ENCODE measurements around the gene C16orf78. TPM values are rescaled to one million over a fixed set of nuclear protein-coding genes. Genes with fewer than 3 reads are reported as not detected.

C16orf78 gene
- total RNA-seq, 1 experiment from 2014 or later: not detected

DNA sequence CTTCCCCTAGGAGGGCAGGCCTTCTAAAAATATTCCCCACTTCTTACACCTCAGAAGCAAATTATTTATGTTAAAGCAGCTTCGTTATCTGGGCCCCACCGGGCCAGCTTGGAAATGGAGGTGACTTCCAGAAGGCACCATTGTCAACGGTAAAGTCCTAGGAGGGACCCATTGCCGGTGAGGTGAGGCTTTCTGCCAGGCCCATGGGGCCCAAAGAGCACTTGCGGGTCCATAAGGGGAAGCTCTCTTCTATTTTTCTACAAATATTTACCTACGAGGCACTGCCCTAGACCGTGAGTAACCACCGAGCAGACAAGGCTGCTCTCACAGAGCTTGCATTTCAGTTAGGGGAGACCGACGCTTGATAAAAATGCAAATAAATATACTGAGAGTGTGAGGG lies 41.5 kb downstream of the C16orf78 start:
- no TSS peak for BruUV-seq (replicated peaks)
- Mint-ChIP-seq H3K27me3 (ENCODE audit: unreplicated experiment) (peaks cover 88% of the 10 kb centered on the region), H3K4me1 (ENCODE audit: low read depth, unreplicated experiment) (no peaks in the 10 kb centered on the region)

DNA sequence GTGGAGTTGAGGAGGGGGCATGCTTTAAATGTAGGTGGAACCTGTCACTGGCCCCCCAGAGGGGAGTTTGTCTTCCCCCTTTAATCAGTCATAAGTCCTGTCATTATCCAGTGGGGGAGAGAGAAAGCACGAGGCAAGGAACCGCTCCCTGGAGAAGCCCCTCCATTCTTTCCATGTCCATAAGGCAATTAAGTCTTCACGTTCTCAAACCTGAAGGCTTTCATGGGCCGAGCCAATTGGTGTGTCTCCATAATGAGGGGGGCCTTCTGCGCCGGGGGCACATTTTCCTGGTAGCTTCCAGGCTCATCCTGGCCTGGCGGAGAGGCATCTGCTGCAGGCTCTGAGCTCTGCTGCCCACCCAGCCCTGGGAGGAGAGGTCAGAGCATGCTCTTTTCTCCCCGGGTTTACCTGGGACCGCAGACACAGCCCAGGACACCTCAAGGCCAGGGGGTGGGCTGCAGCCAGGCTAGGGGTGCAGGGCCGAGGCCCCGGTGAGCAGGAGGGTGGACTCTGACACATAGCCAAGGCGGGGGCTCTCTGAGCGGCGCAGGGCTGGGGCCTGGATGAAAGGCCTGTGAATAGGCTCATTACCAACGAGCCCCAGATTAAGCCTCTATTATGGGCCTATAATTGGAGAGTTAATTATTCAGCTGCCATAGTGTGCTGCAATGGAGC lies 42.5 kb downstream of the C16orf78 start:
- CTCF ChIA-PET: no interaction called here
- H3K36me3 Mint-ChIP-seq (ENCODE audit: insufficient read depth, unreplicated experiment): no peaks in the 10 kb centered on the region
- H3K4me1 Mint-ChIP-seq (ENCODE audit: low read depth, unreplicated experiment): no peaks in the 10 kb centered on the region
- intact Hi-C loops (cut with micrococcal nuclease; ENCODE audit: unreplicated experiment): no loop called here
- TF ChIP-seq, protein P1, sequence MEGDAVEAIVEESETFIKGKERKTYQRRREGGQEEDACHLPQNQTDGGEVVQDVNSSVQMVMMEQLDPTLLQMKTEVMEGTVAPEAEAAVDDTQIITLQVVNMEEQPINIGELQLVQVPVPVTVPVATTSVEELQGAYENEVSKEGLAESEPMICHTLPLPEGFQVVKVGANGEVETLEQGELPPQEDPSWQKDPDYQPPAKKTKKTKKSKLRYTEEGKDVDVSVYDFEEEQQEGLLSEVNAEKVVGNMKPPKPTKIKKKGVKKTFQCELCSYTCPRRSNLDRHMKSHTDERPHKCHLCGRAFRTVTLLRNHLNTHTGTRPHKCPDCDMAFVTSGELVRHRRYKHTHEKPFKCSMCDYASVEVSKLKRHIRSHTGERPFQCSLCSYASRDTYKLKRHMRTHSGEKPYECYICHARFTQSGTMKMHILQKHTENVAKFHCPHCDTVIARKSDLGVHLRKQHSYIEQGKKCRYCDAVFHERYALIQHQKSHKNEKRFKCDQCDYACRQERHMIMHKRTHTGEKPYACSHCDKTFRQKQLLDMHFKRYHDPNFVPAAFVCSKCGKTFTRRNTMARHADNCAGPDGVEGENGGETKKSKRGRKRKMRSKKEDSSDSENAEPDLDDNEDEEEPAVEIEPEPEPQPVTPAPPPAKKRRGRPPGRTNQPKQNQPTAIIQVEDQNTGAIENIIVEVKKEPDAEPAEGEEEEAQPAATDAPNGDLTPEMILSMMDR (IDR thresholded peaks at IDR 0.05; ENCODE audit: unreplicated experiment): no peak
- no peak overlapping the region for H3K27ac Mint-ChIP-seq (ENCODE audit: unreplicated experiment)
- no TSS peak for BruUV-seq (replicated peaks)
- peaks cover 88% of the 10 kb centered on the region for H3K27me3 Mint-ChIP-seq (ENCODE audit: unreplicated experiment)
- no peak overlapping the region for H3K4me3 Mint-ChIP-seq (ENCODE audit: low read depth, unreplicated experiment)
- no peak for DNase-seq
- no peaks in the 10 kb centered on the region for H3K9me3 Mint-ChIP-seq (ENCODE audit: low read depth, unreplicated experiment)

More for the DNA sequence above, 41.5 kb downstream of the C16orf78 start:
- CTCF ChIA-PET: no interaction called here
- DNase-seq: no peak
- Mint-ChIP-seq H3K27ac (ENCODE audit: unreplicated experiment) (no peak overlapping the region), H3K4me3 (ENCODE audit: low read depth, unreplicated experiment) (no peak overlapping the region), H3K36me3 (ENCODE audit: insufficient read depth, unreplicated experiment) (no peaks in the 10 kb centered on the region), H3K9me3 (ENCODE audit: low read depth, unreplicated experiment) (no peaks in the 10 kb centered on the region)
- TF ChIP-seq, protein P1 (IDR thresholded peaks at IDR 0.05; ENCODE audit: unreplicated experiment): no peak
- intact Hi-C loops (cut with micrococcal nuclease; ENCODE audit: unreplicated experiment): no loop called here

DNA sequence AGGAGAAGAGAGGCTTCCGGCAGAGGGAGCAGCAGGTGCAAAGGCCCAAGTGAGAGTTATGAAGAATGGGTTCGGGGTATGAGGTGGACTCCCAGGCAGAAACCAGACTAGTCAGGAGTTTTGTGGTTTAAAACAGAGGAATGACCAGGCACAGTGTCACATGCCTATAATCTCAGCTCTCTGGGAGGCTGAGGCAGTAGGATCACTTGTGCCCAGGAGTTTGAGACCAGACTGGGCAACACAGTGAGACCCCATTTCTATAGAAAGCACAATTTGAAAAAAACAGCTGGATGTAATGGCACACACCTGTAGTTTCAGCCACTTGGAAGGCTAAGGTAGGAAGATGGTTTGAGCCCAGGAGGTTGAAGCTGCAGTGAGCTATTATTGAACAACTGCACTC lies 43.8 kb downstream of the C16orf78 start:
- H3K27ac Mint-ChIP-seq (ENCODE audit: unreplicated experiment): no peak overlapping the region
- CTCF ChIA-PET: no interaction called here
- H3K27me3 Mint-ChIP-seq (ENCODE audit: unreplicated experiment): peaks cover 93% of the 10 kb centered on the region

DNA sequence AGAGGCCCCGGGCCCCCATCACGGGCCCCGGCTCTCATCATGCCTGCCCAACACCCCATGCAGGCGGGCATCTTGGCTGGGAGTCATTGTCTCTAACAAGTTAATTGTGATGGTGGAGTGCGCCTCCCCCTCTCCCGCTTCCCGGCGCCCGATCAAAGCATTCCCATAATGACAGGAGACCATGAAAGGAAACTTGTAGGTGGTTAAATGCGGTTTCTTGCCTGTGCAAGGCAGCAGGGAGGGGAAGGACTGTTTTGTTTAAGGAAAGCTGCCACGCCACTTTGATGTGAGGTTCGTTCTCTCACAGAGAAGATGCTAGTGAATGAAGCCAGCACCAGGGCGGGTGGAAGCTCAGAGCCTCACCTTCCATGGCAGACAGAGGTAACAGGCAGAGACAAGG lies 45.4 kb downstream of the C16orf78 start:
- H3K27ac Mint-ChIP-seq (ENCODE audit: unreplicated experiment): no peak overlapping the region
- no TSS peak for BruUV-seq (replicated peaks)

More for the DNA sequence above, 43.8 kb downstream of the C16orf78 start:
- no TSS peak for BruUV-seq (replicated peaks)
- Mint-ChIP-seq H3K36me3 (ENCODE audit: insufficient read depth, unreplicated experiment) (no peaks in the 10 kb centered on the region), H3K4me1 (ENCODE audit: low read depth, unreplicated experiment) (no peaks in the 10 kb centered on the region), H3K4me3 (ENCODE audit: low read depth, unreplicated experiment) (no peak overlapping the region), H3K9me3 (ENCODE audit: low read depth, unreplicated experiment) (no peaks in the 10 kb centered on the region)
- intact Hi-C loops (cut with micrococcal nuclease; ENCODE audit: unreplicated experiment): no loop called here
- TF ChIP-seq, protein P1 (IDR thresholded peaks at IDR 0.05; ENCODE audit: unreplicated experiment): no peak
- DNase-seq: no peak

More for the DNA sequence above, 45.4 kb downstream of the C16orf78 start:
- intact Hi-C loops (cut with micrococcal nuclease; ENCODE audit: unreplicated experiment): no loop called here
- peaks cover 96% of the 10 kb centered on the region for H3K27me3 Mint-ChIP-seq (ENCODE audit: unreplicated experiment)
- no peak overlapping the region for H3K4me3 Mint-ChIP-seq (ENCODE audit: low read depth, unreplicated experiment)
- CTCF ChIA-PET: no interaction called here
- H3K36me3 Mint-ChIP-seq (ENCODE audit: insufficient read depth, unreplicated experiment): no peaks in the 10 kb centered on the region
- H3K9me3 Mint-ChIP-seq (ENCODE audit: low read depth, unreplicated experiment): no peaks in the 10 kb centered on the region
- no peaks in the 10 kb centered on the region for H3K4me1 Mint-ChIP-seq (ENCODE audit: low read depth, unreplicated experiment)
- TF ChIP-seq, protein P1 (IDR thresholded peaks at IDR 0.05; ENCODE audit: unreplicated experiment): no peak
- no peak for DNase-seq
